Measurements from ENCODE around the gene ART4. TPM values are rescaled to one million over a fixed set of nuclear protein-coding genes. Genes with fewer than 3 reads are reported as not detected.

Gene ART4
- total RNA-seq, 1 donor from 2014 or later: 0.37 TPM

DNA sequence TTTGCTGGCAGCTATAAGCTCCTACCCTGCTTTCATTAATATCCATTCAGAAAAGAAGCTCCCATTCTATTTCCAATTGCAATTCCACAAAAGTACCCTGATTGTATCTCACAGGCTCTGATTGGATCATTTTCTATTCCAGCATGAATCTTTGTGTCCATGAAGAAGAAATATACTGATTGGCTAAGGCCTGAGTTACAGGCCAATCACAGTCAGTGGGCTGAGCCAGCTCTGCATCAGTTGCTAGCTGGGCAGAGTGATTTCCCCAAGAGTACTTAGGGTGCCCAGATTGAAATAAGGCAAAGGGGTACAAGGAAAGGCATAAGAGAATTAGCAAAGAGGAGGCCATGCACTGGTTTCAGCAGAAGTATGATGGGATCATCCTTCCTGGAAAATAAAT, 14.4 kb downstream of the ART4 start:
- Mint-ChIP-seq H3K4me1 (ENCODE audit: low read depth) (peaks cover 29% of the 10 kb centered on the region), H3K36me3 (ENCODE audit: low read depth) (no peaks in the 10 kb centered on the region), H3K9me3 (ENCODE audit: low read depth) (no peaks in the 10 kb centered on the region), H3K27ac (ENCODE audit: unreplicated experiment) (no peak overlapping the region), H3K4me3 (ENCODE audit: unreplicated experiment) (no peak overlapping the region), H3K27me3 (ENCODE audit: low read depth) (no peaks in the 10 kb centered on the region)
- no peak for DNase-seq (ENCODE audit: low spot score)
- TF ChIP-seq, protein P1, sequence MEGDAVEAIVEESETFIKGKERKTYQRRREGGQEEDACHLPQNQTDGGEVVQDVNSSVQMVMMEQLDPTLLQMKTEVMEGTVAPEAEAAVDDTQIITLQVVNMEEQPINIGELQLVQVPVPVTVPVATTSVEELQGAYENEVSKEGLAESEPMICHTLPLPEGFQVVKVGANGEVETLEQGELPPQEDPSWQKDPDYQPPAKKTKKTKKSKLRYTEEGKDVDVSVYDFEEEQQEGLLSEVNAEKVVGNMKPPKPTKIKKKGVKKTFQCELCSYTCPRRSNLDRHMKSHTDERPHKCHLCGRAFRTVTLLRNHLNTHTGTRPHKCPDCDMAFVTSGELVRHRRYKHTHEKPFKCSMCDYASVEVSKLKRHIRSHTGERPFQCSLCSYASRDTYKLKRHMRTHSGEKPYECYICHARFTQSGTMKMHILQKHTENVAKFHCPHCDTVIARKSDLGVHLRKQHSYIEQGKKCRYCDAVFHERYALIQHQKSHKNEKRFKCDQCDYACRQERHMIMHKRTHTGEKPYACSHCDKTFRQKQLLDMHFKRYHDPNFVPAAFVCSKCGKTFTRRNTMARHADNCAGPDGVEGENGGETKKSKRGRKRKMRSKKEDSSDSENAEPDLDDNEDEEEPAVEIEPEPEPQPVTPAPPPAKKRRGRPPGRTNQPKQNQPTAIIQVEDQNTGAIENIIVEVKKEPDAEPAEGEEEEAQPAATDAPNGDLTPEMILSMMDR (IDR thresholded peaks at IDR 0.05): no peak

DNA sequence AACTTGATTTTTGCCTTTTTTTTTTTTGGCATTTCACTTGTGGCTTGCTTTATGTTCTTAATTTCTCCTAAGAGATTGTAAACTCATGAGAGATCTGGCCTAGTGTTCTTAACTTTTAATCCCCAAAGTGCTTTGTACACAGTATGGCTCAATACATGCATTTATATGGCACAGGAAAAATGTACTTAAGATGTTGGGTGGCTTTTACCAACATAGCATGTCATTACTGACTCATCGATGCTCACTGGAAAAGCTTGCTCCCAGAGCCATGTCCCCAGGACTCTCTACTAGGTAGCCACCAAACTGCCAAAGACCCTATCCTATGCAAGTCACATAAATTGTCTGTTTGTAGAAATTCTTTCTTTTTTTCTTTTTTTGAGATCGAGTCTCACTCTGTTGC, 16.3 kb downstream of the ART4 start:
- no peaks in the 10 kb centered on the region for H3K36me3 Mint-ChIP-seq (ENCODE audit: low read depth)
- H3K4me1 Mint-ChIP-seq (ENCODE audit: low read depth): peaks cover 26% of the 10 kb centered on the region
- TF ChIP-seq, protein P1 (IDR thresholded peaks at IDR 0.05): no peak
- H3K9me3 Mint-ChIP-seq (ENCODE audit: low read depth): no peaks in the 10 kb centered on the region
- DNase-seq (ENCODE audit: low spot score): no peak
- no peak overlapping the region for H3K27ac Mint-ChIP-seq (ENCODE audit: unreplicated experiment)
- no peak overlapping the region for H3K4me3 Mint-ChIP-seq (ENCODE audit: unreplicated experiment)
- H3K27me3 Mint-ChIP-seq (ENCODE audit: low read depth): no peaks in the 10 kb centered on the region

DNA sequence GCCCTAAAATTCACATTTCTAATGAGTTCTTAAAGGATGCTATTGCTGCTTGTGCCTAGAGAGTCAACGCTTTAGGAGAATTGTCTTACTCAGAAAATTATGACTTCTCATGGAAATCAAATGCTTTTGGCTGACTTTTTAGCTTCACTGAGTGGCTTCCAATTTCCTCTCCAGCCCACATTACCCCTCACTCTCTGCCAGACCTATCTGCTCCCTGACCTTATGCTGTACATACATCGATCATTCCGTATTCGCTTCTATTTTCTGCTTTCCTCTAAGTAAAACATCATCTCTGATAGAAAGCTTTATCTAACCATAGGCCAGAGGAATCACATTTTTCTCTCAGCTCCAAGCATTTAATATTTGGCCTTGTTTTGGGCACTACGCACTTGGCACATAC, 16.8 kb downstream of the ART4 start:
- Mint-ChIP-seq H3K4me3 (ENCODE audit: unreplicated experiment) (no peak overlapping the region), H3K27ac (ENCODE audit: unreplicated experiment) (no peak overlapping the region), H3K9me3 (ENCODE audit: low read depth) (no peaks in the 10 kb centered on the region), H3K36me3 (ENCODE audit: low read depth) (no peaks in the 10 kb centered on the region), H3K27me3 (ENCODE audit: low read depth) (no peaks in the 10 kb centered on the region), H3K4me1 (ENCODE audit: low read depth) (peaks cover 26% of the 10 kb centered on the region)
- no peak for DNase-seq (ENCODE audit: low spot score)
- TF ChIP-seq, protein P1 (IDR thresholded peaks at IDR 0.05): no peak

DNA sequence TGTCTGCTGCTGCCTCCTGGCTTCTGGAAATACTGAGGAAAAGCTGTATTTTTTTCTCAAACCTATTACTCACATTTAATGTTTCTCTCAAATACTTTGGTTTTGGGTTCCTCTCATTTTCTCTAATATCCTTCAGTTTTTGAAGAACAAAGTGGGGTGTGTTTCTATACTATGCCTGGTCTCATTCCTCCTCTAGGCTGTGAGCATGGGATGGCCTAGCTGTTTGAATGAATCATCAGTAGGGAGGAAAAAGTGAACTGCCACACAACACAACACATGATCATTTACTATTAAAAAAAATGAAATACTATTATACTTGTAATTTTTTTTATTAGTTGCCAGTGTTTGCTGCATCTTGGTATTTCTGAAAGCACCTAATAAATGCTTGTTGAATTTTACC, 18.1 kb downstream of the ART4 start:
- Mint-ChIP-seq H3K4me3 (ENCODE audit: unreplicated experiment) (no peak overlapping the region), H3K27ac (ENCODE audit: unreplicated experiment) (peak overlapping the region; percentile 13), H3K36me3 (ENCODE audit: low read depth) (no peaks in the 10 kb centered on the region), H3K4me1 (ENCODE audit: low read depth) (peaks cover 26% of the 10 kb centered on the region), H3K27me3 (ENCODE audit: low read depth) (no peaks in the 10 kb centered on the region), H3K9me3 (ENCODE audit: low read depth) (no peaks in the 10 kb centered on the region)
- TF ChIP-seq, protein P1 (IDR thresholded peaks at IDR 0.05): no peak
- no peak for DNase-seq (ENCODE audit: low spot score)

DNA sequence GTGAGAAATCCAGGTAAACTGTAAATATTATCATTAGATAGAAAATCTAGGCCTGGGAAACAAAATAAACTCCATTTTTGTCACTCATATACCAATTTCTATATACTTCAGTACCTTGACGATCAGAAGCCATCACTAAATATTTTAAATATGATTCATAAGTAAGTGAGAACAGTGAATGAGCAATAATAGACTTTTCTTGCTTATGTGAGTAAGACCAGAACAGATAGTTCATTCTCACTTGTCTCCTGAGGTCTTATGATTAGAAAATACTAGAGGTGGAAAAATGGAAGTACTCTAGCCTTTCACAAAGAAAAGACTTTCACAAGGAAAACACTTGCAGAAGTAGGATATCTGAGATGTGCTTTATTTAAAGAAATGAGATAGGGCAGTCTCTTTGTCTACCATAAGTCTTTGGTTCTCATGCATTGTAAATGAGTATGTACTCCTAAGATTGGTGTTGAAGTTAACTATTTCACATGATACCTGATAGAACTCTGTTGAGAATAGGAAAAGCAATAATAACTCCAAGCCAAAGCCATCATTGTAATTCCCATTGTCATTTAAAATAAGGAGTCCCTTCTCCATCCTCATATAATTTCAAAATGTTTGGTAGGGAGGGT, 19.2 kb downstream of the ART4 start:
- H3K27ac Mint-ChIP-seq (ENCODE audit: unreplicated experiment): peak overlapping the region; percentile 66
- TF ChIP-seq, protein P1 (IDR thresholded peaks at IDR 0.05): no peak
- no peaks in the 10 kb centered on the region for H3K27me3 Mint-ChIP-seq (ENCODE audit: low read depth)
- H3K4me3 Mint-ChIP-seq (ENCODE audit: unreplicated experiment): no peak overlapping the region
- peaks cover 26% of the 10 kb centered on the region for H3K4me1 Mint-ChIP-seq (ENCODE audit: low read depth)
- no peaks in the 10 kb centered on the region for H3K9me3 Mint-ChIP-seq (ENCODE audit: low read depth)
- DNase-seq (ENCODE audit: low spot score): no peak
- no peaks in the 10 kb centered on the region for H3K36me3 Mint-ChIP-seq (ENCODE audit: low read depth)

All from chondrocyte (in vitro differentiated cells).